ENCODE measurements around the gene PSD2. TPM values are rescaled to one million over a fixed set of nuclear protein-coding genes. Genes with fewer than 3 reads are reported as not detected.

PSD2 gene
- total RNA-seq (0.48 TPM), polyA plus RNA-seq (0.08 TPM)

- H3K36me3 ChIP-seq (ENCODE audit: insufficient read depth): no peaks in the 10 kb centered on the region
- H3K27ac ChIP-seq (ENCODE audit: low read depth): no peak within 1 kb of the TSS
- peaks cover 2% of the 10 kb centered on the region for H3K4me1 ChIP-seq (ENCODE audit: insufficient read depth)
- WGBS: 3% methylated on average over 83 of the region's 83 CpGs
- no peak for DNase-seq (ENCODE audit: extremely low spot score)
- peak within 1 kb of the TSS; percentile 44 for H3K4me3 ChIP-seq (ENCODE audit: low read depth, low read length)
Observed at GRCh38 chr5:139795074-139796001, at the start of gene PSD2. PSD2 (plus strand) TSS chr5:139795808; CDS start chr5:139809441, 13,633 bp downstream.

GRCh38 chr5:139746691-139747582 is 48.7 kb upstream of the PSD2 start:
- DNase-seq (ENCODE audit: extremely low spot score): no peak
- H3K36me3 ChIP-seq (ENCODE audit: insufficient read depth): no peaks in the 10 kb centered on the region
- H3K4me1 ChIP-seq (ENCODE audit: insufficient read depth): no peaks in the 10 kb centered on the region
- H3K27ac ChIP-seq (ENCODE audit: low read depth): no peak overlapping the region
- 2% methylated on average over 44 of the region's 44 CpGs for WGBS
- H3K4me3 ChIP-seq (ENCODE audit: low read depth, low read length): peak overlapping the region; percentile 36

DNA sequence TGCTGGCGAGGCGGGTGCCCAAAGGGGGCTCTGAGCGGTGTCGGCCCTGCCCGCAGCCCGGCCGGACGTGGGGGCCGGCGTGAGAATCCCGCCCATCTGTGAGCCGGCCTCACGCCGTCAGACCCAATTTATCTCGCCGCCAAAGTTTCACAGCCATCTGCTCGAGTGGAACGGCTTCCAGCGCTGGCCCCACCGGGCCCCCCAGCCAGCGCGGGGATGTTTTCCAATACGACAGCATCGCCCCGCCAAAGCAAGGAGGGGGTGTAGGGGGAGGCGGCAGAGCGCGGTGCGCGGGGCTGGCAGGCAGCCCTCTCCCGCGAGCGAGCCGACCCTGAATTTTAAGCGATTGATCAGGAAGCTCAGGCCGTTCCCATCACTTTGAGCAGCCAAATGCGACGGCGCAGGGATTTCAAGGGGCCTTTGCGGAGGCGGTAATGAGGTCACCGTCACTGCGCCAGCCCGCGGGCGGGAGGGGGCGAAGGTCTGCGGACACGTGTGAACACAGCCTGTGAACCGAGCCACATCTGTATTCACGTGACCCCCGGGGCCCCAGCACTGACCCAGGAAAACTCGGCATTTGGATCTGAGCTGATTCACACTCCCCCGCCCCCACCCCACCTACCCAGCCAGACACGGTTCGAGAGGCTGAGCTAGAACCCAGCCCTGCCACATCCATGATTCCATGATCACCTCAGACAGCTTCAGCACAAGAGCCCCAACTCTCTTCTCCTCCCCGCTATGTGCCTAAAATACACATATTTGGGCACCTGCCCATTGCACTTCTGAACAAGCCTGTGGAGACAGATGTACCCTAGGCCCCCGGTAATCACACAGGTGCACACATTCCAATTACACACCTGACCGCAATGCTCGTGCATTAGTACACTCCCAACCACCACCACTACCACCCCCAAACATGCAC is 47.8 kb upstream of the PSD2 start:
- WGBS: 2% methylated on average over 60 of the region's 60 CpGs
- Histone ChIP-seq H3K27ac (ENCODE audit: low read depth) (no peak overlapping the region), H3K4me1 (ENCODE audit: insufficient read depth) (no peaks in the 10 kb centered on the region), H3K4me3 (ENCODE audit: low read depth, low read length) (peak overlapping the region; percentile 36), H3K36me3 (ENCODE audit: insufficient read depth) (no peaks in the 10 kb centered on the region)
- no peak for DNase-seq (ENCODE audit: extremely low spot score)

DNA sequence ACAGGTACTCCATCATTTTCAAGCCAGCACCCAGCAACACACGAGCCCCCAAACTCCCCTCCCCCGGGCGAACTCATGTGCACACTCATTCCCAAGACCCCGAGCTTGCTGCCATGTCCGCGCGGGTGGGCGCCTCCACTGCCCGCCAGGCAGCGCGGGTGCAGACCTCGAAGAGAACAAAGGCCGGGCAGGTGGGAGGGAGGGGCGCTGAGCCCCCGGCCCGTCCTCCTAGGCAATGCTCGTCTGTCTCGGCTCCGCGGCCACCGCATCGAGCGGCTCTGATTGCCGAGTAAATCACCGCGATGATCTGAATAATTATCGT is 47.1 kb upstream of the PSD2 start:
- no peak overlapping the region for H3K27ac ChIP-seq (ENCODE audit: low read depth)
- 28% methylated on average over 27 of the region's 27 CpGs for WGBS
- no peaks in the 10 kb centered on the region for H3K4me1 ChIP-seq (ENCODE audit: insufficient read depth)
- no peaks in the 10 kb centered on the region for H3K36me3 ChIP-seq (ENCODE audit: insufficient read depth)
- no peak overlapping the region for H3K4me3 ChIP-seq (ENCODE audit: low read depth, low read length)
- no peak for DNase-seq (ENCODE audit: extremely low spot score)

- 97% methylated on average over 2 of the region's 2 CpGs for WGBS
- H3K4me1 ChIP-seq (ENCODE audit: insufficient read depth): no peaks in the 10 kb centered on the region
- no peak overlapping the region for H3K27ac ChIP-seq (ENCODE audit: low read depth)
- no peak overlapping the region for H3K4me3 ChIP-seq (ENCODE audit: low read depth, low read length)
- H3K36me3 ChIP-seq (ENCODE audit: insufficient read depth): no peaks in the 10 kb centered on the region
- DNase-seq (ENCODE audit: extremely low spot score): no peak
Observed at GRCh38 chr5:139749242-139749641, 46.4 kb upstream of the PSD2 start.

DNA sequence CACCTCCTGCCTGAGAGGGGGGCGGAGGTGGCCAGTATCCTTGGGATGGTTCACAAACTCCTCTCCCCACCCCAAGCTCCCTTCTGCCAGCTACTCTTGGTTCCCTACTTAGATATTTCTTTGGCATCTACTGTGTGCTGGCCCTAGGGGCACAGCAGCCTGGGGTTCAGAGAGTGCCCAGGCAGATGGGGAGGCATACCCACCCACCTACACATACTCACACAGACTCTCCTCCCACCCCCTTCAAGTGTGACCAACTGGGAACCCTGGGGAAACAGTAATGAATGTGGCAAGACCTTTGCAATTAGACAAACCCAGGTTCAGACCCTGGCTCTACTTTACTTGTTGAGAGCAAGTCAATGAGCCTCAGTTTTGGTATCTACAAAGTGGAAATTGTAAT is 44.4 kb upstream of the PSD2 start:
- DNase-seq (ENCODE audit: extremely low spot score): no peak
- no peak overlapping the region for H3K4me3 ChIP-seq (ENCODE audit: low read depth, low read length)
- WGBS: 92% methylated on average over 1 of the region's 1 CpG

DNA sequence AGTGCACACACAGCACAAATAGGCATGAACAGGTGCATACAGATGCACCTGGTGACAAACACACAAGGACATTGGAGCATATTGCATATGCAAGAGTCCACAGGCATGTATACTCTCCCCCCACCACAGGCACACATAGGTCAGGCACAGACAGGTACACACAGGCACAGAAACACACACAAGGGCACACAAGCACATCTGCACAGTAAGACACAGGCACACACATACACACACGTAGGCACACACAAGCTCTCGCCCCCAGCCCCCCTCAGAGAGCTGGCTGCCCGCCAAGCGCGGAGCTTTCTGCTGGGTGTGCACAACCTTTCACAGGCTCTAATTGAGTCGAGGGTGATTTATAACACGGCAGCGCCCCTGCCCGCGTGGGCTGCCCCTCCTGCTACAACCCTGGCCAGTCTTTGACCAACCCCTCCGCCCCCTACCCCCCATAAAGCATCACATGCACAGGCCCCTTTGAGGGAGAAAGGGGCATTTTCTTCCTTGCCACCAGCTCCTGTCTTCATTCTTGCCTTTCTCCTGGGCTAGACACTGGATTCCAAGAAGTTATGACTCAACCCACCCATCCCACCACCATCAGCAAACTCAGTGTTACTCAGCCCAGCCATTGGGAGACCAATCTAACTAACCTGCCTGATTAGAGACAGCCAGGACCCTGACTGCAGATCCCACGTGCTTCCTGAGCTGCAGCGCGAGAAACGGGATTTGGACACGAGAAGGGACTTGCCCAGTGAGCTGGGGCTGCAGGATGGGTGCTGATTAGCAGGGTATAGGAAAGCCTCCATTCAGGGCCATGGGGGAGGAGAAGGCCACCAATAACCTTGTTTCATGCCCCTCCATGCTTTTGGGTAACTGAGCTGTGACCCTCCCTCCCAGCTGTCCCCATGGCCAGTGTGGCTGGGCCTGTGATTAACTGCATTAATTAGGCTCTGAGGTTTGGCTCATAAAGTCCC is 42.8 kb upstream of the PSD2 start:
- no peak overlapping the region for H3K27ac ChIP-seq (ENCODE audit: low read depth)
- 30% methylated on average over 16 of the region's 16 CpGs for WGBS
- no peak overlapping the region for H3K4me3 ChIP-seq (ENCODE audit: low read depth, low read length)
- H3K4me1 ChIP-seq (ENCODE audit: insufficient read depth): no peaks in the 10 kb centered on the region
- no peaks in the 10 kb centered on the region for H3K36me3 ChIP-seq (ENCODE audit: insufficient read depth)
- no peak for DNase-seq (ENCODE audit: extremely low spot score)

More for the DNA sequence above, 44.4 kb upstream of the PSD2 start:
- H3K36me3 ChIP-seq (ENCODE audit: insufficient read depth): no peaks in the 10 kb centered on the region
- H3K4me1 ChIP-seq (ENCODE audit: insufficient read depth): no peaks in the 10 kb centered on the region
- no peak overlapping the region for H3K27ac ChIP-seq (ENCODE audit: low read depth)

GRCh38 chr5:139755892-139756671 is 39.5 kb upstream of the PSD2 start:
- DNase-seq (ENCODE audit: extremely low spot score): no peak
- Histone ChIP-seq H3K27ac (ENCODE audit: low read depth) (no peak overlapping the region), H3K4me3 (ENCODE audit: low read depth, low read length) (no peak overlapping the region), H3K4me1 (ENCODE audit: insufficient read depth) (no peaks in the 10 kb centered on the region), H3K36me3 (ENCODE audit: insufficient read depth) (no peaks in the 10 kb centered on the region)
- WGBS: 12% methylated on average over 52 of the region's 52 CpGs

DNA sequence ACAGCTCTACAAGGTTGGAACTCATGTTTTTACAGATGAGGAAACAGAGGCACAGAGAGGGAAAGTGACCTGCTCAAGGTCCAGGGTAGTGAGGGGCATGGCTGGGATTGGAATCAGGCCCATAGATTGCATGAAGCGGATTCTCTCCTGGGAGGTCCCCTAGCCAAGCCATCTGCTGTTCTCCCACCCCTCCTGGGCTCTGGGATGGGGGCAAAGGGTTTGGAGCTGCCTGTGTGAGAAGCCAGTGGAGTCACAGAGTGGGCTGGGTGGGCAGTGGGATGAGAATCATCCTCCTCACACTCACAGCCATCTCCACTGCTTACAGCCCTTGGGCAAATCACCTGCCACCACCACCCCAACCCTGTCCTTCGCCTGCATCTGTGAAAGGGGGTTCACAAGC is 38.6 kb upstream of the PSD2 start:
- 98% methylated on average over 2 of the region's 2 CpGs for WGBS
- DNase-seq (ENCODE audit: extremely low spot score): no peak
- Histone ChIP-seq H3K4me3 (ENCODE audit: low read depth, low read length) (no peak overlapping the region), H3K36me3 (ENCODE audit: insufficient read depth) (no peaks in the 10 kb centered on the region), H3K4me1 (ENCODE audit: insufficient read depth) (no peaks in the 10 kb centered on the region), H3K27ac (ENCODE audit: low read depth) (no peak overlapping the region)

DNA sequence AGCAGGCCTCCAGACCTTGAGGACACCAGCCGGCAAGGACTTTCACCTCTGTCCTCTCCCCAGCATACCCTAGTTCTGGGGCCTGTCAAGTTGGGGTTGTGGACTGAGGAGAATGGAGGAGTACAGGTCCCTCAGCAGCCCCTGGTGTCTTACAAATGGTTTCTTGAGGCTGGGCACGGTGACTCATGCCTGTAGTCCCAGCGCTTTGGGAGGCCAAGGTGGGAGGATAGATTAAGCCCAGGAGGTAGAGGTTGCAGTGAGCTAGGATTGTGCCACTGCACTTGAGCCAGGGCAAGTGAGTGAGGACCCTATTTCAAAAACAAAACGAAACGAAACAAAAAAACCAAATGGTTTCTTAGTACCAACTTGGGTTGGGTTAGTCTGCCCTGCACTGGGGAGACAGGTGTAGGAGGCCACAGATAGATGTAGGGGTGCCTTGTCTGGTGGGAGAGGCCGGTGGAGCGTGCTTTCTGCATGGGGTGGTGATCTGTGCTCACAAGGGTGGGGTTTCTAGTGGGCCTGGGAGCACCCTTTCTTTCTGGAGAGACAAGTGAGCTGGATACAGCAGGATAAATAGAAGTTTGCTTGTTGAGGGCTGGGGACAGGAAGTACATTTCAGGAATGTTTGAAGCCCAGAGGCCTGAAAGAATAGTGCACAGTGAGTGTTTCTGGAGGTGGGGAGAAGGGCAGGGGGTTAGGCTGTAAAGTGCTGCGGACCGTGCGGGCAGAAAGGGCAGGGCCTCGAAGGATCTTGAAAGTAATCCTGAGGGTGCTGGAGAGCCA is 37.7 kb upstream of the PSD2 start:
- Histone ChIP-seq H3K27ac (ENCODE audit: low read depth) (no peak overlapping the region), H3K4me1 (ENCODE audit: insufficient read depth) (no peaks in the 10 kb centered on the region), H3K36me3 (ENCODE audit: insufficient read depth) (no peaks in the 10 kb centered on the region), H3K4me3 (ENCODE audit: low read depth, low read length) (no peak overlapping the region)
- 87% methylated on average over 11 of the region's 11 CpGs for WGBS
- DNase-seq (ENCODE audit: extremely low spot score): no peak

DNA sequence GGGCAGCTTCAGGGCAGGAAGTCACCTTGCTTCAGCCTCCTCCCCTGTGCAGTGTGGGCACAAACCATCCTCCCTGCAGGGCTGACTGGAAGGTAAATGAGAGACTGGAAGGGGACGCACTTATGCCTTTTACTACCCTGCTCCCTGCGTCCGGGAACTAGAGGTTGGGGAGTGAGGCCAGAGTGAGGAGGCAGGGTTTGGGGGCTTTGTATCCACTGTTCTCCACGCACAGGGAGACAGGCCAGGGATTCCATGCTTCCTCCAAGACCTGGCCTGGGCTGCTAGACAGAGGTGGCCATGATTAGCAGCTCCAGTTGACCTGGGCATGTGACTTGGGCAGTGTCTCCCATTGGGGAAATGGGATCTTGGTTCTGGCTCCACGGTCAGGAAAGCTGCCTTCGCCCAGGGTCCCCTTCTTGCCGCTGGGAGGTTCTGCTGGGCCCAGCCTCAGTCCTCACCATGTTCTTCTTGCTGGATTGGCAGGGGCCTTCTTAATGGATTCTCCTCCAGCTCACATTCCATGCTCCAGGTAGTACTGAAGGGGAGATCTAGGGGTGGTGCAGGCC is 37.0 kb upstream of the PSD2 start:
- H3K4me1 ChIP-seq (ENCODE audit: insufficient read depth): no peaks in the 10 kb centered on the region
- DNase-seq (ENCODE audit: extremely low spot score): no peak
- no peak overlapping the region for H3K27ac ChIP-seq (ENCODE audit: low read depth)
- WGBS: 95% methylated on average over 7 of the region's 7 CpGs
- H3K4me3 ChIP-seq (ENCODE audit: low read depth, low read length): no peak overlapping the region
- H3K36me3 ChIP-seq (ENCODE audit: insufficient read depth): no peaks in the 10 kb centered on the region
